Mammary epithelial cell (primary cell): Measurements from ENCODE around the gene MARCHF3.

Experiments
- EZH2 ChIP-seq: IDR thresholded peaks from 2 replicates; pipeline ENCODE4 v1.6.1; 2012; ENCODE audit warnings: low read length, inconsistent platforms, borderline replicate concordance
- TF ChIP-seq, protein P1 (sequence below), 2 donors: IDR thresholded peaks in 1 of 2; conservative IDR thresholded peaks in 1 of 2; 2 replicates each; pipeline ENCODE4 v1.5.1; 2011 to 2012; ENCODE audit warnings: inconsistent platforms in 2 of 2, low read length in 2 of 2, mild to moderate bottlenecking in 2 of 2, control low read depth in 1 of 2, low read depth in 1 of 2; ENCODE audit not compliant: insufficient read depth in 1 of 2; ENCODE audit errors: extremely low read depth in 1 of 2

DNA sequence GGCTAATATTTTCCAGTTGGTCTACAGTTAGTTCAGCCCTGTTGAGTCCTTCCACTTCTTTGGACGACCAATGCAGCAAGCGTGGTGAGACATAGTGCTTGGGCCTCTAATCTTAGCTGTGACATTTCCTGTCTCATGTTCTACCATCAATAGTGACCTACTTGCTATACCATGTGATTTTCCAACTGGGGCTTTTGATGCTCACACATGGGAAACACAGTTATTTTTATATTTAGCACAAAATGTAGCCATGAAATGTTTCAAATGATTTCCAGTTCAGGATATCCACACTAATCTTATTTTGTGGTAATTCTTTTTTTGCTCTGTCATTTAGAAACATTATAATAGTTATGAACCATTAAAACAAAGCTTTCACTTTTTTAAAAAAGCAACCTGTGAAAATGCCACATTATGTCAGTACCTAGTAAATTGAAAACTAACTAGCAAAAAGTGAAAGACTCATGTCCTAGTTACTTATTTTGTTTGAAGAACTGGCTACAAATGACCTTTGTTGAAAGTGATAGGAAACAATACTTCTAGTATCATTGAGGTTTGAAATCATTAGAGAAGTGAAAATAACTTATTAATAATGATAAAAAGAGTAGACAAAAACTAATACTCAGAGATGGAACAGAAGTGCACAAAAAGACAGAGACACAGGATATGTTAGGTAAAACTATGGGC is 18.3 kb downstream of the MARCHF3 start:
- TF ChIP-seq, protein P1, sequence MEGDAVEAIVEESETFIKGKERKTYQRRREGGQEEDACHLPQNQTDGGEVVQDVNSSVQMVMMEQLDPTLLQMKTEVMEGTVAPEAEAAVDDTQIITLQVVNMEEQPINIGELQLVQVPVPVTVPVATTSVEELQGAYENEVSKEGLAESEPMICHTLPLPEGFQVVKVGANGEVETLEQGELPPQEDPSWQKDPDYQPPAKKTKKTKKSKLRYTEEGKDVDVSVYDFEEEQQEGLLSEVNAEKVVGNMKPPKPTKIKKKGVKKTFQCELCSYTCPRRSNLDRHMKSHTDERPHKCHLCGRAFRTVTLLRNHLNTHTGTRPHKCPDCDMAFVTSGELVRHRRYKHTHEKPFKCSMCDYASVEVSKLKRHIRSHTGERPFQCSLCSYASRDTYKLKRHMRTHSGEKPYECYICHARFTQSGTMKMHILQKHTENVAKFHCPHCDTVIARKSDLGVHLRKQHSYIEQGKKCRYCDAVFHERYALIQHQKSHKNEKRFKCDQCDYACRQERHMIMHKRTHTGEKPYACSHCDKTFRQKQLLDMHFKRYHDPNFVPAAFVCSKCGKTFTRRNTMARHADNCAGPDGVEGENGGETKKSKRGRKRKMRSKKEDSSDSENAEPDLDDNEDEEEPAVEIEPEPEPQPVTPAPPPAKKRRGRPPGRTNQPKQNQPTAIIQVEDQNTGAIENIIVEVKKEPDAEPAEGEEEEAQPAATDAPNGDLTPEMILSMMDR (conservative IDR thresholded peaks at IDR 0.05 in 1 of 2, IDR thresholded peaks at IDR 0.05 in 1 of 2; ENCODE audit: extremely low read depth in 1 of 2, insufficient read depth in 1 of 2, low read depth in 1 of 2, low read length in 2 of 2) = no peak
- TF ChIP-seq EZH2 = no peak
